ENCODE results near the gene TENM4. TPM values are rescaled to one million over a fixed set of nuclear protein-coding genes. Genes with fewer than 3 reads are reported as not detected.

TENM4 gene
- total RNA-seq, 1 experiment from 2014 or later: 25.0 TPM

DNA sequence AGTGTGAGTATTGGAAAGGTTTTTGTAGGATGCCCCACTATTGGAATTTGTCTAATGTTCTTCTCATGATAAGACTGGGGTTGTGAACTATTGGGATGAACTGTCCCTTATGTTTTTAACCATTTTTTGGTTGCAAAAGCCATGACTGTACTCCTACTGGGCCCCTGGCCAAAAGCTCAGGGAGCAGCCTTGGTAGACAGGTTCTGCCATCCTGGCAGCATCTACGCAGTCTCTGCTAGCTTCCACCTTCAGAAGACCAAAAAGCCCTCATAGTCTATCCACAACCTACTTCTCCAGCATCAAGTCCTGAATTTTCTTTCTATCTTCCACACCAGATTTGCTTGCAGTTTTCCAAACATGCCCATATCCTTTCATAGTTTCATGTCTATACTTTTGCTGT, 211.8 kb downstream of the TENM4 start:
- peaks cover 16% of the 10 kb centered on the region for H3K4me1 Mint-ChIP-seq
- POLR2A ChIA-PET: no interaction called here

More for the DNA sequence above, 211.8 kb downstream of the TENM4 start:
- H3K9me3 Mint-ChIP-seq: no peaks in the 10 kb centered on the region
- ATAC-seq (no peak), DNase-seq (ENCODE audit: low spot score) (no peak)
- H3K27me3 Mint-ChIP-seq (ENCODE audit: low read depth): no peaks in the 10 kb centered on the region
- H3K4me3 Mint-ChIP-seq: no peak overlapping the region
- no peak overlapping the region for H3K27ac Mint-ChIP-seq
- CTCF ChIA-PET: no interaction called here
- TF ChIP-seq ELF4 (CRISPR knock-in tag; IDR thresholded peaks at IDR 0.05; ENCODE audit: low read depth) (no peak), ZNF416 (CRISPR knock-in tag; IDR thresholded peaks at IDR 0.05) (no peak), ZNF121 (CRISPR knock-in tag; IDR thresholded peaks at IDR 0.05) (no peak), TEAD1 (CRISPR knock-in tag; IDR thresholded peaks at IDR 0.05) (no peak), ETV6 (CRISPR knock-in tag; IDR thresholded peaks at IDR 0.05) (no peak), ARID4B (CRISPR knock-in tag; IDR thresholded peaks at IDR 0.05; ENCODE audit: borderline replicate concordance) (no peak), NR1H2 (CRISPR knock-in tag; IDR thresholded peaks at IDR 0.05) (no peak), MXD4 (CRISPR knock-in tag; IDR thresholded peaks at IDR 0.05; ENCODE audit: borderline replicate concordance) (no peak)
- TF ChIP-seq, protein P1, sequence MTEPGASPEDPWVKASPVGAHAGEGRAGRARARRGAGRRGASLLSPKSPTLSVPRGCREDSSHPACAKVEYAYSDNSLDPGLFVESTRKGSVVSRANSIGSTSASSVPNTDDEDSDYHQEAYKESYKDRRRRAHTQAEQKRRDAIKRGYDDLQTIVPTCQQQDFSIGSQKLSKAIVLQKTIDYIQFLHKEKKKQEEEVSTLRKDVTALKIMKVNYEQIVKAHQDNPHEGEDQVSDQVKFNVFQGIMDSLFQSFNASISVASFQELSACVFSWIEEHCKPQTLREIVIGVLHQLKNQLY (CRISPR knock-in tag; IDR thresholded peaks at IDR 0.05): no peak
- TF ChIP-seq, protein P2, sequence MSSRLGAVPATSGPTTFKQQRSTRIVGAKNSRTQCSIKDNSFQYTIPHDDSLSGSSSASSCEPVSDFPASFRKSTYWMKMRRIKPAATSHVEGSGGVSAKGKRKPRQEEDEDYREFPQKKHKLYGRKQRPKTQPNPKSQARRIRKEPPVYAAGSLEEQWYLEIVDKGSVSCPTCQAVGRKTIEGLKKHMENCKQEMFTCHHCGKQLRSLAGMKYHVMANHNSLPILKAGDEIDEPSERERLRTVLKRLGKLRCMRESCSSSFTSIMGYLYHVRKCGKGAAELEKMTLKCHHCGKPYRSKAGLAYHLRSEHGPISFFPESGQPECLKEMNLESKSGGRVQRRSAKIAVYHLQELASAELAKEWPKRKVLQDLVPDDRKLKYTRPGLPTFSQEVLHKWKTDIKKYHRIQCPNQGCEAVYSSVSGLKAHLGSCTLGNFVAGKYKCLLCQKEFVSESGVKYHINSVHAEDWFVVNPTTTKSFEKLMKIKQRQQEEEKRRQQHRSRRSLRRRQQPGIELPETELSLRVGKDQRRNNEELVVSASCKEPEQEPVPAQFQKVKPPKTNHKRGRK (CRISPR knock-in tag; IDR thresholded peaks at IDR 0.05; ENCODE audit: borderline replicate concordance): no peak
- TF ChIP-seq, protein P3, sequence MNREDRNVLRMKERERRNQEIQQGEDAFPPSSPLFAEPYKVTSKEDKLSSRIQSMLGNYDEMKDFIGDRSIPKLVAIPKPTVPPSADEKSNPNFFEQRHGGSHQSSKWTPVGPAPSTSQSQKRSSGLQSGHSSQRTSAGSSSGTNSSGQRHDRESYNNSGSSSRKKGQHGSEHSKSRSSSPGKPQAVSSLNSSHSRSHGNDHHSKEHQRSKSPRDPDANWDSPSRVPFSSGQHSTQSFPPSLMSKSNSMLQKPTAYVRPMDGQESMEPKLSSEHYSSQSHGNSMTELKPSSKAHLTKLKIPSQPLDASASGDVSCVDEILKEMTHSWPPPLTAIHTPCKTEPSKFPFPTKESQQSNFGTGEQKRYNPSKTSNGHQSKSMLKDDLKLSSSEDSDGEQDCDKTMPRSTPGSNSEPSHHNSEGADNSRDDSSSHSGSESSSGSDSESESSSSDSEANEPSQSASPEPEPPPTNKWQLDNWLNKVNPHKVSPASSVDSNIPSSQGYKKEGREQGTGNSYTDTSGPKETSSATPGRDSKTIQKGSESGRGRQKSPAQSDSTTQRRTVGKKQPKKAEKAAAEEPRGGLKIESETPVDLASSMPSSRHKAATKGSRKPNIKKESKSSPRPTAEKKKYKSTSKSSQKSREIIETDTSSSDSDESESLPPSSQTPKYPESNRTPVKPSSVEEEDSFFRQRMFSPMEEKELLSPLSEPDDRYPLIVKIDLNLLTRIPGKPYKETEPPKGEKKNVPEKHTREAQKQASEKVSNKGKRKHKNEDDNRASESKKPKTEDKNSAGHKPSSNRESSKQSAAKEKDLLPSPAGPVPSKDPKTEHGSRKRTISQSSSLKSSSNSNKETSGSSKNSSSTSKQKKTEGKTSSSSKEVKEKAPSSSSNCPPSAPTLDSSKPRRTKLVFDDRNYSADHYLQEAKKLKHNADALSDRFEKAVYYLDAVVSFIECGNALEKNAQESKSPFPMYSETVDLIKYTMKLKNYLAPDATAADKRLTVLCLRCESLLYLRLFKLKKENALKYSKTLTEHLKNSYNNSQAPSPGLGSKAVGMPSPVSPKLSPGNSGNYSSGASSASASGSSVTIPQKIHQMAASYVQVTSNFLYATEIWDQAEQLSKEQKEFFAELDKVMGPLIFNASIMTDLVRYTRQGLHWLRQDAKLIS (CRISPR knock-in tag; IDR thresholded peaks at IDR 0.05; ENCODE audit: borderline replicate concordance): no peak
- TF ChIP-seq, protein P4, sequence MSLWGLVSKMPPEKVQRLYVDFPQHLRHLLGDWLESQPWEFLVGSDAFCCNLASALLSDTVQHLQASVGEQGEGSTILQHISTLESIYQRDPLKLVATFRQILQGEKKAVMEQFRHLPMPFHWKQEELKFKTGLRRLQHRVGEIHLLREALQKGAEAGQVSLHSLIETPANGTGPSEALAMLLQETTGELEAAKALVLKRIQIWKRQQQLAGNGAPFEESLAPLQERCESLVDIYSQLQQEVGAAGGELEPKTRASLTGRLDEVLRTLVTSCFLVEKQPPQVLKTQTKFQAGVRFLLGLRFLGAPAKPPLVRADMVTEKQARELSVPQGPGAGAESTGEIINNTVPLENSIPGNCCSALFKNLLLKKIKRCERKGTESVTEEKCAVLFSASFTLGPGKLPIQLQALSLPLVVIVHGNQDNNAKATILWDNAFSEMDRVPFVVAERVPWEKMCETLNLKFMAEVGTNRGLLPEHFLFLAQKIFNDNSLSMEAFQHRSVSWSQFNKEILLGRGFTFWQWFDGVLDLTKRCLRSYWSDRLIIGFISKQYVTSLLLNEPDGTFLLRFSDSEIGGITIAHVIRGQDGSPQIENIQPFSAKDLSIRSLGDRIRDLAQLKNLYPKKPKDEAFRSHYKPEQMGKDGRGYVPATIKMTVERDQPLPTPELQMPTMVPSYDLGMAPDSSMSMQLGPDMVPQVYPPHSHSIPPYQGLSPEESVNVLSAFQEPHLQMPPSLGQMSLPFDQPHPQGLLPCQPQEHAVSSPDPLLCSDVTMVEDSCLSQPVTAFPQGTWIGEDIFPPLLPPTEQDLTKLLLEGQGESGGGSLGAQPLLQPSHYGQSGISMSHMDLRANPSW (CRISPR knock-in tag; conservative IDR thresholded peaks at IDR 0.05; ENCODE audit: low read depth): no peak
- H3K36me3 Mint-ChIP-seq: no peaks in the 10 kb centered on the region

Measured in WTC11 (cell line).